T-helper 2 cell (primary cell): ENCODE measurements around the gene MYOD1.

Source experiments
- DNase-seq, 5 experiments: peaks; one replicate each; pipeline versions ENCODE4 v3.0.0 to v3.0.0-alpha.2; 2012 to 2022

MYOD1 gene

GRCh38 chr11:17750013-17750800, 30.8 kb downstream of the MYOD1 start:
- DNase-seq: no peak

GRCh38 chr11:17750801-17751165, 31.4 kb downstream of the MYOD1 start:
- no peak for DNase-seq

GRCh38 chr11:17751558-17751957, 32.2 kb downstream of the MYOD1 start:
- no peak for DNase-seq

GRCh38 chr11:17752144-17752543, 32.8 kb downstream of the MYOD1 start:
- no peak for DNase-seq

- DNase-seq: no peak
Observed at GRCh38 chr11:17753153-17753552, 33.8 kb downstream of the MYOD1 start.

GRCh38 chr11:17753641-17754040, 34.3 kb downstream of the MYOD1 start:
- no peak for DNase-seq

GRCh38 chr11:17755891-17756290, 36.5 kb downstream of the MYOD1 start:
- no peak for DNase-seq

- peak in 1 of 5 experiments; percentile 41 for DNase-seq
Observed at GRCh38 chr11:17760102-17761029, 41.0 kb downstream of the MYOD1 start.

GRCh38 chr11:17762309-17762974, 43.1 kb downstream of the MYOD1 start:
- no peak for DNase-seq

- no peak for DNase-seq
Observed at GRCh38 chr11:17763244-17763643, 43.9 kb downstream of the MYOD1 start.

- DNase-seq: no peak
Observed at GRCh38 chr11:17763703-17764102, 44.3 kb downstream of the MYOD1 start.

- no peak for DNase-seq
Observed at GRCh38 chr11:17764446-17765218, 45.3 kb downstream of the MYOD1 start.

- no peak for DNase-seq
Observed at GRCh38 chr11:17765356-17766072, 46.1 kb downstream of the MYOD1 start.

GRCh38 chr11:17766073-17766359, 46.6 kb downstream of the MYOD1 start:
- no peak for DNase-seq

- DNase-seq: no peak
Observed at GRCh38 chr11:17766590-17766989, 47.2 kb downstream of the MYOD1 start.

- DNase-seq: no peak
Observed at GRCh38 chr11:17767301-17767885, 48.0 kb downstream of the MYOD1 start.

GRCh38 chr11:17767914-17768313, 48.5 kb downstream of the MYOD1 start:
- DNase-seq: no peak

GRCh38 chr11:17768547-17768946, 49.2 kb downstream of the MYOD1 start:
- DNase-seq: no peak

- DNase-seq: no peak
Observed at GRCh38 chr11:17769218-17769617, 49.8 kb downstream of the MYOD1 start.

- no peak for DNase-seq
Observed at GRCh38 chr11:17770048-17770652, 50.8 kb downstream of the MYOD1 start.

GRCh38 chr11:17770917-17771316, 51.5 kb downstream of the MYOD1 start:
- DNase-seq: no peak
